H1 (cell line): ENCODE measurements around the gene PRPF39. TPM values are rescaled to one million over a fixed set of nuclear protein-coding genes. Genes with fewer than 3 reads are reported as not detected.

Experiments
- CTCF ChIA-PET: fragments of 300-600 bp; sonication (Branson Sonifier 250); formaldehyde crosslinking; loops from one replicate; lab custom pipeline; 2021; ENCODE audit not compliant: partially characterized antibody; lab: Charles Lee
- POLR2A ChIA-PET: fragments of 300-600 bp; sonication (Branson Sonifier 250); formaldehyde crosslinking; loops from one replicate; lab custom pipeline; 2021; ENCODE audit warnings: inconsistent platforms; ENCODE audit not compliant: partially characterized antibody; lab: Charles Lee
- DNase-seq, 2 experiments: peaks; one replicate each; pipeline versions ENCODE4 v3.0.0 to v3.0.0-alpha.2; 2010 to 2022; ENCODE audit warnings: low spot score in 2 of 2, low read depth in 1 of 2, mixed read lengths in 1 of 2
- FAIRE-seq: peaks from 2 replicates; lab custom pipeline; 2011; peaks lifted over from hg19 to GRCh38; lab: Jason Lieb, UNC
- H2AFZ ChIP-seq: 2 replicates; pipeline ENCODE4 v1.8.1; 2012; ENCODE audit warnings: low read length, inconsistent platforms
- H2AK5ac ChIP-seq: 2 replicates; pipeline ENCODE4 v1.6.1; 2013; ENCODE audit warnings: low read depth, low read length
- H2BK120ac ChIP-seq: replicated peaks from 2 replicates; pipeline ENCODE3; 2013; ENCODE audit warnings: low read depth, low read length, inconsistent platforms
- H2BK12ac ChIP-seq: 2 replicates; pipeline ENCODE4 v1.6.1; 2013; ENCODE audit warnings: low read depth, low read length
- H2BK15ac ChIP-seq: 2 replicates; pipeline ENCODE4 v1.6.1; 2013; ENCODE audit warnings: low read length
- H2BK20ac ChIP-seq: 2 replicates; pipeline ENCODE4 v1.6.1; 2013; ENCODE audit warnings: low read length
- H2BK5ac ChIP-seq: 2 replicates; pipeline ENCODE4 v1.6.1; 2013; ENCODE audit warnings: low read depth, low read length
- H3K14ac ChIP-seq: 2 replicates; pipeline ENCODE4 v1.6.1; 2013; ENCODE audit warnings: inconsistent platforms; ENCODE audit not compliant: insufficient read length
- H3K18ac ChIP-seq: 2 replicates; pipeline ENCODE4 v1.6.1; 2013; ENCODE audit warnings: low read length; ENCODE audit errors: extremely low read depth
- H3K23ac ChIP-seq: 2 replicates; pipeline ENCODE4 v1.6.1; 2013; ENCODE audit warnings: inconsistent platforms; ENCODE audit not compliant: insufficient read length
- H3K23me2 ChIP-seq: 2 replicates; pipeline ENCODE4 v1.6.1; 2013; ENCODE audit warnings: low read depth, low read length
- H3K27ac ChIP-seq: 2 replicates; pipeline ENCODE4 v1.6.1; 2011; ENCODE audit warnings: low read depth, low read length, inconsistent platforms
- H3K27me3 ChIP-seq, 4 experiments: replicated peaks in 1 of 4; 1 replicate in 1 of 4; 2 replicates in 3 of 4; pipeline versions ENCODE4 v1.6.1 to v1.8.1; 2011 to 2013; ENCODE audit warnings: low read length in 3 of 4, mild to moderate bottlenecking in 3 of 4, inconsistent platforms in 2 of 4, mixed read lengths in 2 of 4, moderate library complexity in 1 of 4; ENCODE audit not compliant: control insufficient read depth in 3 of 4, insufficient read depth in 3 of 4; ENCODE audit errors: extremely low read depth in 1 of 4
- H3K36me3 ChIP-seq, 4 experiments: 2 replicates each; pipeline versions ENCODE4 v1.6.1 to v1.8.1; 2011 to 2013; ENCODE audit warnings: mild to moderate bottlenecking in 4 of 4, low read length in 3 of 4, moderate library complexity in 2 of 4, control low read depth in 1 of 4, inconsistent platforms in 1 of 4; ENCODE audit not compliant: insufficient read depth in 4 of 4, control insufficient read depth in 2 of 4
- H3K4ac ChIP-seq: replicated peaks from 2 replicates; pipeline ENCODE3; 2013; ENCODE audit warnings: low read length, low read depth, mixed read lengths, inconsistent platforms; ENCODE audit not compliant: insufficient read length
- H3K4me1 ChIP-seq, 4 experiments: replicated peaks in 1 of 4; 1 replicate in 1 of 4; 2 replicates in 3 of 4; pipeline versions ENCODE4 v1.6.1 to v1.8.1; 2011 to 2013; ENCODE audit warnings: low read length in 3 of 4, inconsistent platforms in 2 of 4, mixed read lengths in 1 of 4; ENCODE audit not compliant: insufficient read depth in 4 of 4, control insufficient read depth in 3 of 4
- H3K4me2 ChIP-seq, 2 experiments: 2 replicates each; pipeline versions ENCODE4 v1.6.1 to v1.8.1; 2011 to 2013; ENCODE audit warnings: low read depth in 2 of 2, low read length in 2 of 2, control low read depth in 1 of 2, inconsistent platforms in 1 of 2, mild to moderate bottlenecking in 1 of 2; ENCODE audit not compliant: insufficient read depth in 1 of 2
- H3K4me3 ChIP-seq, 4 experiments: fragments of 200-600, 300-600 bp in 1 of 4; sonication (generic), shearing (Covaris generic), sonication (Bioruptor Twin) in 1 of 4; 2 replicates each; pipeline versions ENCODE4 v1.5.1 to v1.8.1; 2011 to 2016; ENCODE audit warnings: low read length in 4 of 4, low read depth in 3 of 4, control low read depth in 2 of 4, inconsistent platforms in 2 of 4, mild to moderate bottlenecking in 2 of 4, mixed read lengths in 1 of 4, moderate library complexity in 1 of 4; ENCODE audit not compliant: insufficient read depth in 2 of 4; ENCODE audit errors: extremely low read depth in 1 of 4
- H3K56ac ChIP-seq: replicated peaks from 2 replicates; pipeline ENCODE3; 2013; ENCODE audit warnings: low read depth, mild to moderate bottlenecking, mixed read lengths, low read length, inconsistent platforms; ENCODE audit not compliant: insufficient read length
- H3K79me1 ChIP-seq: 2 replicates; pipeline ENCODE4 v1.6.1; 2013; ENCODE audit warnings: low read depth, low read length, control low read depth
- H3K79me2 ChIP-seq, 2 experiments: 2 replicates each; pipeline versions ENCODE4 v1.6.1 to v1.8.1; 2012 to 2013; ENCODE audit warnings: low read length in 2 of 2, mild to moderate bottlenecking in 2 of 2, inconsistent platforms in 1 of 2; ENCODE audit not compliant: insufficient read depth in 2 of 2, control insufficient read depth in 1 of 2
- H3K9ac ChIP-seq, 4 experiments: replicated peaks in 1 of 4; 1 replicate in 1 of 4; 2 replicates in 3 of 4; pipeline versions ENCODE4 v1.6.1 to v1.8.1; 2011 to 2013; ENCODE audit warnings: low read depth in 3 of 4, low read length in 3 of 4, control low read depth in 2 of 4, mild to moderate bottlenecking in 2 of 4, moderate library complexity in 2 of 4, inconsistent platforms in 1 of 4; ENCODE audit errors: extremely low read depth in 1 of 4
- H3K9me3 ChIP-seq, 2 experiments: 2 replicates each; pipeline versions ENCODE4 v1.6.1 to v1.8.1; 2012 to 2013; ENCODE audit warnings: mild to moderate bottlenecking in 2 of 2, moderate library complexity in 2 of 2, control low read depth in 1 of 2, inconsistent platforms in 1 of 2, low read depth in 1 of 2, low read length in 1 of 2, mixed read lengths in 1 of 2; ENCODE audit not compliant: insufficient read depth in 2 of 2
- H4K20me1 ChIP-seq, 2 experiments: replicated peaks in 1 of 2; 2 replicates each; pipeline versions ENCODE3 to v1.8.1; 2011 to 2013; ENCODE audit warnings: inconsistent platforms in 2 of 2, low read length in 2 of 2, mild to moderate bottlenecking in 1 of 2; ENCODE audit not compliant: insufficient read depth in 2 of 2, control insufficient read depth in 1 of 2
- H4K5ac ChIP-seq: 2 replicates; pipeline ENCODE4 v1.6.1; 2013; ENCODE audit warnings: low read length, low read depth, mixed read lengths, inconsistent platforms; ENCODE audit not compliant: insufficient read length
- H4K8ac ChIP-seq: 2 replicates; pipeline ENCODE4 v1.8.0; 2013; ENCODE audit warnings: mild to moderate bottlenecking, moderate library complexity, low read length, inconsistent platforms; ENCODE audit not compliant: insufficient read depth; ENCODE audit errors: extremely low read depth
- H4K91ac ChIP-seq: replicated peaks from 2 replicates; pipeline ENCODE3; 2013; ENCODE audit warnings: low read length, mixed read lengths, inconsistent platforms; ENCODE audit not compliant: insufficient read length
- ATF3 ChIP-seq: IDR thresholded peaks from 2 replicates; pipeline ENCODE4 v1.6.1; 2011; ENCODE audit warnings: low read depth, mild to moderate bottlenecking, low read length; ENCODE audit not compliant: insufficient read depth
- CHD1 ChIP-seq: IDR thresholded peaks from 2 replicates; pipeline ENCODE4 v1.6.1; 2012; ENCODE audit warnings: low read depth, low read length, improper control_type of control experiment
- GTF2F1 ChIP-seq: IDR thresholded peaks from 2 replicates; pipeline ENCODE4 v1.6.1; 2012; ENCODE audit warnings: low read depth, low read length, improper control_type of control experiment, borderline replicate concordance
- JUN ChIP-seq: IDR thresholded peaks from 2 replicates; pipeline ENCODE4 v1.6.1; 2011; ENCODE audit warnings: low read depth, mild to moderate bottlenecking, improper control_type of control experiment, low read length
- JUND ChIP-seq: IDR thresholded peaks from 2 replicates; pipeline ENCODE4 v1.6.1; 2011; ENCODE audit warnings: mild to moderate bottlenecking, improper control_type of control experiment, low read length
- KDM5A ChIP-seq: fragments of 200-600 bp; IDR thresholded peaks from 2 replicates; pipeline ENCODE4 v1.7.1; 2012; ENCODE audit warnings: mild to moderate bottlenecking, low read length, inconsistent platforms, mixed read lengths
- MAFK ChIP-seq: IDR thresholded peaks from 2 replicates; pipeline ENCODE4 v1.6.1; 2012; ENCODE audit warnings: low read depth, mild to moderate bottlenecking, improper control_type of control experiment, low read length
- NRF1 ChIP-seq: IDR thresholded peaks from 2 replicates; pipeline ENCODE4 v1.6.1; 2011; ENCODE audit warnings: mild to moderate bottlenecking, low read depth, low read length, improper control_type of control experiment
- POU5F1 ChIP-seq: IDR thresholded peaks from 2 replicates; pipeline ENCODE4 v1.6.1; 2011; ENCODE audit warnings: low read depth, mild to moderate bottlenecking, low read length, moderate library complexity
- RXRA ChIP-seq: IDR thresholded peaks from 2 replicates; pipeline ENCODE4 v1.6.1; 2011; ENCODE audit warnings: low read depth, mild to moderate bottlenecking, low read length, moderate library complexity; ENCODE audit not compliant: insufficient read depth
- SIX5 ChIP-seq: IDR thresholded peaks from 2 replicates; pipeline ENCODE4 v1.6.1; 2011; ENCODE audit warnings: mild to moderate bottlenecking, low read depth, low read length
- SRF ChIP-seq: IDR thresholded peaks from 2 replicates; pipeline ENCODE4 v1.6.1; 2011; ENCODE audit warnings: mild to moderate bottlenecking, low read depth, low read length, moderate library complexity
- TAF7 ChIP-seq: optimal IDR thresholded peaks from 2 replicates; pipeline ENCODE3; 2011; ENCODE audit warnings: low read depth, mild to moderate bottlenecking, inconsistent platforms, low read length, moderate library complexity, borderline replicate concordance
- TBP ChIP-seq: IDR thresholded peaks from 2 replicates; pipeline ENCODE4 v1.6.1; 2011; ENCODE audit warnings: low read depth, low read length, improper control_type of control experiment
- ZNF274 ChIP-seq: IDR thresholded peaks from 2 replicates; pipeline ENCODE4 v1.7.0; 2012; ENCODE audit warnings: low read length, borderline replicate concordance; ENCODE audit errors: extremely low read depth
- WGBS, 2 experiments: shearing (Covaris generic) in 1 of 2; methylation state at CpG; one replicate each; pipeline versions ENCODE4 v1.1.6 to v1.1.7; 2013 to 2015; ENCODE audit warnings: low lambda C conversion rate in 2 of 2, mixed read lengths in 2 of 2, inconsistent platforms in 1 of 2, low coverage in 1 of 2, missing lambda C conversion rate in 1 of 2; ENCODE audit not compliant: insufficient replicate concordance in 2 of 2, insufficient coverage in 1 of 2, insufficient read length in 1 of 2; ENCODE audit errors: extremely low coverage in 1 of 2, missing lambda C conversion rate in 1 of 2; 5-methylcytosine and 5-hydroxymethylcytosine counted together
- polyA plus RNA-seq, 7 experiments: library from polyadenylated mRNA; depleted of rRNA in 3 of 7; stranded (reverse) in 5 of 7; unstranded in 2 of 7; fragments of >200 nt in 5 of 7; fragments of 200-250 nt in 2 of 7; gene quantifications; 1 replicate in 5 of 7; 2 replicates in 1 of 7; 4 replicates in 1 of 7; pipeline versions ENCODE4 v1.2.1 to v1.2.3, GENCODE V29; 2011 to 2013; ENCODE audit warnings: missing spikeins in 2 of 7, mixed read lengths in 2 of 7
- total RNA-seq: library from RNA; stranded (reverse); fragmentation: NEBNext Ultra II Directional; extraction: Animal tissue kit (Norgen Biotek cat#: 25700); gene quantifications from 2 replicates; pipeline ENCODE4 v1.2.1, GENCODE V29; 2021

PRPF39 gene
- total and polyA plus RNA-seq, 2 of the 8 experiments (the other 6 are each of a cell fraction or from before 2014, with no cell fraction given), result 22.4 to 43.3 TPM

- no peak overlapping the region for H2BK15ac ChIP-seq
- no peak overlapping the region for H3K23ac ChIP-seq
- no peak overlapping the region for H3K14ac ChIP-seq
- H3K36me3 ChIP-seq, result peaks cover 3 to 82% (median 49%) of the 10 kb centered on the region in 4 experiments
- H3K23me2 ChIP-seq, result no peaks in the 10 kb centered on the region
- H3K4ac ChIP-seq, result no peak overlapping the region
- H2BK5ac ChIP-seq, result no peak overlapping the region
- no peak overlapping the region for H3K4me2 ChIP-seq
- H2AFZ ChIP-seq, result no peak overlapping the region
- no peaks in the 10 kb centered on the region for H3K79me1 ChIP-seq
- no peak overlapping the region for H3K27ac ChIP-seq
- no peak for FAIRE-seq
- H3K56ac ChIP-seq, result no peak overlapping the region
- no peak overlapping the region for H2AK5ac ChIP-seq
- no peak overlapping the region for H2BK20ac ChIP-seq
- no peak overlapping the region for H3K4me3 ChIP-seq
- DNase-seq, result no peak
- no peak overlapping the region for H4K5ac ChIP-seq
- WGBS, 2 experiments, result 79% methylated on average over 3 of the region's 3 CpGs; no CpG with 5 or more reads in 1 of the 2 experiments
- H3K4me1 ChIP-seq, result no peaks in the 10 kb centered on the region
- no peak overlapping the region for H3K18ac ChIP-seq
- no peak overlapping the region for H2BK12ac ChIP-seq
- no peak overlapping the region for H4K8ac ChIP-seq
- H4K20me1 ChIP-seq, result peaks cover 3 to 6% of the 10 kb centered on the region in 2 experiments
- POLR2A ChIA-PET, result interaction anchor here (1.4 kb wide), 1 partner anchor 9 kb away, joined by 6 read pairs; no protein-coding TSS in a partner anchor
- H3K9ac ChIP-seq, result no peak overlapping the region
- no peaks in the 10 kb centered on the region for H3K9me3 ChIP-seq
- H3K79me2 ChIP-seq, result no peaks in the 10 kb centered on the region
- no peak overlapping the region for H2BK120ac ChIP-seq
- H3K27me3 ChIP-seq, result no peaks in the 10 kb centered on the region
- CTCF ChIA-PET, result no interaction called here
- H4K91ac ChIP-seq, result no peak overlapping the region
- no peak for TF ChIP-seq TBP
- no peak for TF ChIP-seq ATF3
- TF ChIP-seq MAFK, result no peak
- TF ChIP-seq SRF, result no peak
- TF ChIP-seq CHD1, result no peak
- no peak for TF ChIP-seq ZNF274
- no peak for TF ChIP-seq JUN
- TF ChIP-seq JUND, result no peak
- no peak for TF ChIP-seq POU5F1
- TF ChIP-seq KDM5A, result no peak
- no peak for TF ChIP-seq RXRA
- TF ChIP-seq SIX5, result no peak
- no peak for TF ChIP-seq NRF1
- no peak for TF ChIP-seq GTF2F1
- no peak for TF ChIP-seq TAF7
These were observed 30.4 kb downstream of the PRPF39 start for GRCh38 chr14:45114327-45114726.
